ENCODE measurements around the gene LPXN.

GRCh38 chr11:58578136-58578634, 2.5 kb upstream of the LPXN start:
- TF ChIP-seq CTCF (IDR thresholded peaks at IDR 0.05 in 8 of 11, conservative IDR thresholded peaks at IDR 0.05 in 3 of 11) (peak in 1 of 11 experiments; percentile 7), POLR2A (IDR thresholded peaks at IDR 0.05) (no peak)

Data from spleen (tissue), 7 donors.